Muscle layer of duodenum (tissue), 2 donors: Measurements from ENCODE around the gene ATXN7.

Experiments
- H3K27ac ChIP-seq: one replicate; pipeline ENCODE4 v1.7.0; 2013; ENCODE audit warnings: mild to moderate bottlenecking, low read length
- H3K27me3 ChIP-seq: one replicate; pipeline ENCODE4 v1.7.0; 2013; ENCODE audit warnings: low read depth, mild to moderate bottlenecking, control low read depth, low read length
- H3K36me3 ChIP-seq, 2 donors: one replicate each; pipeline ENCODE4 v1.7.0; 2013; ENCODE audit warnings: low read length in 2 of 2, control low read depth in 1 of 2, mild to moderate bottlenecking in 1 of 2; ENCODE audit not compliant: insufficient read depth in 2 of 2, control insufficient read depth in 1 of 2
- H3K4me1 ChIP-seq, 2 donors: one replicate each; pipeline ENCODE4 v1.7.0; 2013; ENCODE audit warnings: low read length in 2 of 2, mild to moderate bottlenecking in 2 of 2, control low read depth in 1 of 2, moderate library complexity in 1 of 2; ENCODE audit not compliant: insufficient read depth in 2 of 2, control insufficient read depth in 1 of 2
- H3K4me3 ChIP-seq, 2 donors: one replicate each; pipeline ENCODE4 v1.7.0; 2013; ENCODE audit warnings: low read length in 2 of 2, low read depth in 1 of 2, mild to moderate bottlenecking in 1 of 2
- H3K9me3 ChIP-seq, 2 donors: one replicate each; pipeline ENCODE4 v1.7.0; 2013; ENCODE audit warnings: low read length in 2 of 2, control low read depth in 1 of 2, mild to moderate bottlenecking in 1 of 2; ENCODE audit not compliant: control insufficient read depth in 1 of 2
- donor health status: healthy.

The ATXN7 gene

GRCh38 chr3:64048631-64049061 lies 185.0 kb downstream of the ATXN7 start:
- Histone ChIP-seq H3K4me3 (no peak overlapping the region), H3K27me3 (no peaks in the 10 kb centered on the region), H3K9me3 (no peaks in the 10 kb centered on the region), H3K36me3 (no peaks in the 10 kb centered on the region), H3K27ac (no peak overlapping the region), H3K4me1 (no peaks in the 10 kb centered on the region)

GRCh38 chr3:64049136-64049535 lies 185.5 kb downstream of the ATXN7 start:
- no peaks in the 10 kb centered on the region for H3K9me3 ChIP-seq
- H3K27ac ChIP-seq = no peak overlapping the region
- H3K36me3 ChIP-seq = no peaks in the 10 kb centered on the region
- H3K4me1 ChIP-seq = no peaks in the 10 kb centered on the region
- no peaks in the 10 kb centered on the region for H3K27me3 ChIP-seq
- no peak overlapping the region for H3K4me3 ChIP-seq

- no peak overlapping the region for H3K4me3 ChIP-seq
- H3K27ac ChIP-seq = no peak overlapping the region
- H3K9me3 ChIP-seq = no peaks in the 10 kb centered on the region
- H3K4me1 ChIP-seq = no peaks in the 10 kb centered on the region
- H3K36me3 ChIP-seq = no peaks in the 10 kb centered on the region
- no peaks in the 10 kb centered on the region for H3K27me3 ChIP-seq
These were observed 186.2 kb downstream of the ATXN7 start for GRCh38 chr3:64049832-64050231.
